K562 (cell line): ENCODE data around the gene PPM1E. TPM values are rescaled to one million over a fixed set of nuclear protein-coding genes. Genes with fewer than 3 reads are reported as not detected.

Experiments
- ARID3B ChIP-seq: fragments of 250-450 bp; sonication (Bioruptor Pico); IDR thresholded peaks from 2 replicates; pipeline ENCODE4 v1.4.0; 2020; ENCODE audit warnings: borderline replicate concordance
- BRCA1 ChIP-seq, 2 experiments: fragments of 450-650 bp in 1 of 2; sonication (generic) in 1 of 2; formaldehyde crosslinking in 1 of 2; IDR thresholded peaks; 2 replicates each; pipeline versions ENCODE4 v1.5.0 to v1.6.1; 2017 to 2020; ENCODE audit warnings: mild to moderate bottlenecking in 1 of 2, missing genetic modification reagents in 1 of 2
- CBX3 ChIP-seq, 2 experiments: IDR thresholded peaks; 1 replicate in 1 of 2; 2 replicates in 1 of 2; pipeline ENCODE4 v1.6.1; 2012; ENCODE audit warnings: inconsistent platforms in 2 of 2, low read length in 2 of 2, borderline replicate concordance in 1 of 2, control low read depth in 1 of 2
- HNRNPK ChIP-seq: fragments of 200-400 bp; formaldehyde crosslinking; IDR thresholded peaks from one replicate; pipeline ENCODE4 v1.6.1; 2018; ENCODE audit warnings: mild to moderate bottlenecking, low read depth, low read length; ENCODE audit not compliant: poor library complexity, severe bottlenecking
- MCM2 ChIP-seq: fragments of 450-650 bp; IDR thresholded peaks from 2 replicates; pipeline ENCODE4 v1.6.1; 2017; ENCODE audit warnings: low read depth, mild to moderate bottlenecking
- NFIX ChIP-seq: fragments of 250-450 bp; sonication (Bioruptor Pico); IDR thresholded peaks from 2 replicates; pipeline ENCODE4 v1.4.0; 2020; ENCODE audit warnings: low read depth, mild to moderate bottlenecking, moderate library complexity
- PHF8 ChIP-seq: fragments of 200-600 bp; sonication (generic); IDR thresholded peaks from 2 replicates; pipeline ENCODE4 v1.6.1; 2012; ENCODE audit warnings: mixed run types, mild to moderate bottlenecking, inconsistent platforms, low read length, moderate library complexity, borderline replicate concordance
- RREB1 ChIP-seq: fragments of 250-450 bp; sonication (Bioruptor Pico); IDR thresholded peaks from 2 replicates; pipeline ENCODE4 v1.4.0; 2020
- THAP7 ChIP-seq: fragments of 250-450 bp; sonication (Bioruptor Pico); IDR thresholded peaks from 2 replicates; pipeline ENCODE4 v1.5.0; 2021
- U2AF2 ChIP-seq: fragments of 200-400 bp; formaldehyde crosslinking; optimal IDR thresholded peaks from 2 replicates; pipeline ENCODE3; 2017; ENCODE audit warnings: low read depth, mild to moderate bottlenecking, low read length
- YBX1 ChIP-seq: fragments of 450-650 bp; IDR thresholded peaks from 2 replicates; pipeline ENCODE4 v1.7.1; 2016; ENCODE audit warnings: mild to moderate bottlenecking
- ZMIZ1 ChIP-seq, 2 experiments: fragments of 150-350 bp in 1 of 2; IDR thresholded peaks; 2 replicates each; pipeline ENCODE4 v1.6.1; 2012 to 2016; ENCODE audit warnings: low read depth in 2 of 2, low read length in 2 of 2, mild to moderate bottlenecking in 1 of 2, moderate library complexity in 1 of 2
- ZNF586 ChIP-seq: fragments of 450-650 bp; formaldehyde crosslinking; conservative IDR thresholded peaks from 2 replicates; pipeline ENCODE4 v1.4.0; 2020; ENCODE audit warnings: mild to moderate bottlenecking, moderate library complexity
- ZNF766 ChIP-seq: fragments of 200-800 bp; sonication (Bioruptor generic); conservative IDR thresholded peaks from 2 replicates; pipeline ENCODE4 v1.6.1; 2016; ENCODE audit warnings: missing genetic modification characterization, missing compliant biosample characterization
- ZSCAN32 ChIP-seq: fragments of 450-650 bp; formaldehyde crosslinking; IDR thresholded peaks from 2 replicates; pipeline ENCODE4 v1.4.0; 2020; ENCODE audit warnings: mild to moderate bottlenecking, moderate library complexity
- polyA plus RNA-seq, 8 experiments: library from polyadenylated mRNA; depleted of rRNA in 4 of 8; stranded (reverse) in 5 of 8; unstranded in 3 of 8; fragments of >200 nt; fragmentation: Nextera tagmentation in 2 of 8; fragmentation: Illumina TruSeq in 1 of 8; extraction: Ambion mirVana in 2 of 8; extraction: Trizol in 1 of 8; gene quantifications; 2 replicates each; pipeline versions ENCODE4 v1.2.1 to v1.2.3, GENCODE V29; 2011 to 2014; ENCODE audit warnings: inconsistent platforms in 1 of 8, missing spikeins in 1 of 8
- total RNA-seq, 7 experiments: library from RNA; depleted of rRNA in 6 of 7; stranded (reverse); fragments of >200 nt in 6 of 7; fragmentation: Illumina TruSeq in 2 of 7; extraction: Trizol in 2 of 7; gene quantifications; 2 replicates each; pipeline versions ENCODE4 v1.2.1 to v1.2.3, GENCODE V29; 2011 to 2021; ENCODE audit warnings: low replicate concordance in 1 of 7

PPM1E gene
- total and polyA plus RNA-seq, 9 of the 15 experiments (the other 6 are each of a cell fraction or from before 2014, with no cell fraction given), result 1.0 to 5.7 (median 4.7) TPM

GRCh38 chr17:58755577-58756245, at the start of gene PPM1E (continued):
- TF ChIP-seq PHF8 (peak; percentile 46; the same call in 1 of the 2 replicates), THAP7 (CRISPR knock-in tag) (no peak), BRCA1 (IDR thresholded peaks at IDR 0.05) (no peak), BRCA1 (CRISPR knock-in tag; IDR thresholded peaks at IDR 0.05) (0 out of 2 replicates have a peak, but pooled peaks have one; percentile 13), ZNF586 (CRISPR knock-in tag) (no peak), ZMIZ1 (IDR thresholded peaks at IDR 0.05; ENCODE audit: low read depth in 2 of 2, low read length in 2 of 2) (no peak), U2AF2 (no peak), HNRNPK (peak; percentile 15), MCM2 (no peak), NFIX (CRISPR knock-in tag) (no peak), CBX3 (IDR thresholded peaks at IDR 0.05; ENCODE audit: borderline replicate concordance in 1 of 2, low read length in 2 of 2) (no peak), ARID3B (CRISPR knock-in tag) (no peak), RREB1 (CRISPR knock-in tag) (no peak), YBX1 (no peak), ZSCAN32 (CRISPR knock-in tag) (no peak), ZNF766 (CRISPR knock-in tag) (peak; percentile 95)
